ENCODE results near the gene ZNF138. TPM values are rescaled to one million over a fixed set of nuclear protein-coding genes. Genes with fewer than 3 reads are reported as not detected.

Gene ZNF138
- total and polyA plus RNA-seq, 2 of the 8 experiments (the other 6 are each of a cell fraction or from before 2014, with no cell fraction given), result 7.5 to 22.6 TPM

DNA sequence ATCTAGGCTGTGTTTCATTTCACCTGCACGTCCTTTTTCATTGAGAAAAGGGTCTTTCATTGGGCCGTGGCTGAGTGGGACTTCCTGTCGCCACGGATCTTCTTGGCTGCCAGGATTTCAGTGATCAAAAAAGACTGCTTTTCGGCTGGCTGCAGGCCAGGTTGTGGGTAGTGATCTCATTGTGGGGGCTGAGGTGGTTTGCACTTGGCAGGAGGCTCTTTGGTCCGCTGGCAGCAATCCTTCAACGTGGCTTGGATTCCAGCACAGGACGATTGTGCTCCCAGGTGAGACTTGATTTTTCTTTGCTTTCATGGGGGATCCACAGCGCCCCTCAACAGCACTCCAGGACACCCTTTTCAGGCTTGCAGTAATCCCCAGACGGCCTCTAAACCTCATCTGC, 79.9 kb downstream of the ZNF138 start (continued):
- TF ChIP-seq, protein P1, sequence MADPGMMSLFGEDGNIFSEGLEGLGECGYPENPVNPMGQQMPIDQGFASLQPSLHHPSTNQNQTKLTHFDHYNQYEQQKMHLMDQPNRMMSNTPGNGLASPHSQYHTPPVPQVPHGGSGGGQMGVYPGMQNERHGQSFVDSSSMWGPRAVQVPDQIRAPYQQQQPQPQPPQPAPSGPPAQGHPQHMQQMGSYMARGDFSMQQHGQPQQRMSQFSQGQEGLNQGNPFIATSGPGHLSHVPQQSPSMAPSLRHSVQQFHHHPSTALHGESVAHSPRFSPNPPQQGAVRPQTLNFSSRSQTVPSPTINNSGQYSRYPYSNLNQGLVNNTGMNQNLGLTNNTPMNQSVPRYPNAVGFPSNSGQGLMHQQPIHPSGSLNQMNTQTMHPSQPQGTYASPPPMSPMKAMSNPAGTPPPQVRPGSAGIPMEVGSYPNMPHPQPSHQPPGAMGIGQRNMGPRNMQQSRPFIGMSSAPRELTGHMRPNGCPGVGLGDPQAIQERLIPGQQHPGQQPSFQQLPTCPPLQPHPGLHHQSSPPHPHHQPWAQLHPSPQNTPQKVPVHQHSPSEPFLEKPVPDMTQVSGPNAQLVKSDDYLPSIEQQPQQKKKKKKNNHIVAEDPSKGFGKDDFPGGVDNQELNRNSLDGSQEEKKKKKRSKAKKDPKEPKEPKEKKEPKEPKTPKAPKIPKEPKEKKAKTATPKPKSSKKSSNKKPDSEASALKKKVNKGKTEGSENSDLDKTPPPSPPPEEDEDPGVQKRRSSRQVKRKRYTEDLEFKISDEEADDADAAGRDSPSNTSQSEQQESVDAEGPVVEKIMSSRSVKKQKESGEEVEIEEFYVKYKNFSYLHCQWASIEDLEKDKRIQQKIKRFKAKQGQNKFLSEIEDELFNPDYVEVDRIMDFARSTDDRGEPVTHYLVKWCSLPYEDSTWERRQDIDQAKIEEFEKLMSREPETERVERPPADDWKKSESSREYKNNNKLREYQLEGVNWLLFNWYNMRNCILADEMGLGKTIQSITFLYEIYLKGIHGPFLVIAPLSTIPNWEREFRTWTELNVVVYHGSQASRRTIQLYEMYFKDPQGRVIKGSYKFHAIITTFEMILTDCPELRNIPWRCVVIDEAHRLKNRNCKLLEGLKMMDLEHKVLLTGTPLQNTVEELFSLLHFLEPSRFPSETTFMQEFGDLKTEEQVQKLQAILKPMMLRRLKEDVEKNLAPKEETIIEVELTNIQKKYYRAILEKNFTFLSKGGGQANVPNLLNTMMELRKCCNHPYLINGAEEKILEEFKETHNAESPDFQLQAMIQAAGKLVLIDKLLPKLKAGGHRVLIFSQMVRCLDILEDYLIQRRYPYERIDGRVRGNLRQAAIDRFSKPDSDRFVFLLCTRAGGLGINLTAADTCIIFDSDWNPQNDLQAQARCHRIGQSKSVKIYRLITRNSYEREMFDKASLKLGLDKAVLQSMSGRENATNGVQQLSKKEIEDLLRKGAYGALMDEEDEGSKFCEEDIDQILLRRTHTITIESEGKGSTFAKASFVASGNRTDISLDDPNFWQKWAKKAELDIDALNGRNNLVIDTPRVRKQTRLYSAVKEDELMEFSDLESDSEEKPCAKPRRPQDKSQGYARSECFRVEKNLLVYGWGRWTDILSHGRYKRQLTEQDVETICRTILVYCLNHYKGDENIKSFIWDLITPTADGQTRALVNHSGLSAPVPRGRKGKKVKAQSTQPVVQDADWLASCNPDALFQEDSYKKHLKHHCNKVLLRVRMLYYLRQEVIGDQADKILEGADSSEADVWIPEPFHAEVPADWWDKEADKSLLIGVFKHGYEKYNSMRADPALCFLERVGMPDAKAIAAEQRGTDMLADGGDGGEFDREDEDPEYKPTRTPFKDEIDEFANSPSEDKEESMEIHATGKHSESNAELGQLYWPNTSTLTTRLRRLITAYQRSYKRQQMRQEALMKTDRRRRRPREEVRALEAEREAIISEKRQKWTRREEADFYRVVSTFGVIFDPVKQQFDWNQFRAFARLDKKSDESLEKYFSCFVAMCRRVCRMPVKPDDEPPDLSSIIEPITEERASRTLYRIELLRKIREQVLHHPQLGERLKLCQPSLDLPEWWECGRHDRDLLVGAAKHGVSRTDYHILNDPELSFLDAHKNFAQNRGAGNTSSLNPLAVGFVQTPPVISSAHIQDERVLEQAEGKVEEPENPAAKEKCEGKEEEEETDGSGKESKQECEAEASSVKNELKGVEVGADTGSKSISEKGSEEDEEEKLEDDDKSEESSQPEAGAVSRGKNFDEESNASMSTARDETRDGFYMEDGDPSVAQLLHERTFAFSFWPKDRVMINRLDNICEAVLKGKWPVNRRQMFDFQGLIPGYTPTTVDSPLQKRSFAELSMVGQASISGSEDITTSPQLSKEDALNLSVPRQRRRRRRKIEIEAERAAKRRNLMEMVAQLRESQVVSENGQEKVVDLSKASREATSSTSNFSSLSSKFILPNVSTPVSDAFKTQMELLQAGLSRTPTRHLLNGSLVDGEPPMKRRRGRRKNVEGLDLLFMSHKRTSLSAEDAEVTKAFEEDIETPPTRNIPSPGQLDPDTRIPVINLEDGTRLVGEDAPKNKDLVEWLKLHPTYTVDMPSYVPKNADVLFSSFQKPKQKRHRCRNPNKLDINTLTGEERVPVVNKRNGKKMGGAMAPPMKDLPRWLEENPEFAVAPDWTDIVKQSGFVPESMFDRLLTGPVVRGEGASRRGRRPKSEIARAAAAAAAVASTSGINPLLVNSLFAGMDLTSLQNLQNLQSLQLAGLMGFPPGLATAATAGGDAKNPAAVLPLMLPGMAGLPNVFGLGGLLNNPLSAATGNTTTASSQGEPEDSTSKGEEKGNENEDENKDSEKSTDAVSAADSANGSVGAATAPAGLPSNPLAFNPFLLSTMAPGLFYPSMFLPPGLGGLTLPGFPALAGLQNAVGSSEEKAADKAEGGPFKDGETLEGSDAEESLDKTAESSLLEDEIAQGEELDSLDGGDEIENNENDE (IDR thresholded peaks at IDR 0.05; ENCODE audit: insufficient replicate concordance, low read length), result no peak
- no peak for TF ChIP-seq HDAC2 (IDR thresholded peaks at IDR 0.05; ENCODE audit: borderline replicate concordance in 1 of 2, low read depth in 2 of 2, low read length in 2 of 2)
- TF ChIP-seq CTBP2 (IDR thresholded peaks at IDR 0.05; ENCODE audit: borderline replicate concordance, insufficient read depth, insufficient read length, low read length), result no peak
- TF ChIP-seq RFX5 (IDR thresholded peaks at IDR 0.05; ENCODE audit: borderline replicate concordance, low read depth, low read length), result no peak
- TF ChIP-seq SP1 (IDR thresholded peaks at IDR 0.05; ENCODE audit: low read depth, low read length), result no peak
- TF ChIP-seq SIRT6 (IDR thresholded peaks at IDR 0.05; ENCODE audit: low read length), result no peak
